ENCODE data around the gene CYB561. TPM values are rescaled to one million over a fixed set of nuclear protein-coding genes. Genes with fewer than 3 reads are reported as not detected.

Gene CYB561
- total RNA-seq, 1 experiment from 2014 or later: 20.7 TPM

DNA sequence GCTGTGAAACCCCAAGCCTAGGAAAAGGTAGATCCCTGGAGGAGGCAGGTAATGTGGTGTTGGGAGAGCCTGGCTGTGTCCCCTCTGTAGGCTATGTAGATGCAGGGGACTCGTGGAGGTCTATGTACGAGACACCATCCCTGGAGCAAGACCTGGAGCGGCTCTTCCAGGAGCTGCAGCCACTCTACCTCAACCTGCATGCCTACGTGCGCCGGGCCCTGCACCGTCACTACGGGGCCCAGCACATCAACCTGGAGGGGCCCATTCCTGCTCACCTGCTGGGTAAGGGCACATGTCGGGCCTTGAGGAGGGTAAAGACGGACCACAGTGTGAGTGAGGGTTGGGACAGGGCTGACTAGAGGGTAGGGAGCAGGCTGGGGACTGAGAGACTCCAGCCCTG lies 42.7 kb upstream of the CYB561 start:
- H3K36me3 Mint-ChIP-seq (ENCODE audit: insufficient read depth in 1 of 3, low read depth in 3 of 3): no peaks in the 10 kb centered on the region; a peak in 1 of 7 replicates
- H3K9me3 ChIP-seq (ENCODE audit: control insufficient read depth, low read depth, low read length): no peaks in the 10 kb centered on the region
- no peak overlapping the region for H3K9ac ChIP-seq (ENCODE audit: extremely low read depth, insufficient read length, low read length)
- H3K14ac ChIP-seq (ENCODE audit: insufficient read depth, low read length): no peak overlapping the region
- no peak overlapping the region for H2BK120ac ChIP-seq (ENCODE audit: low read depth, low read length, poor library complexity, severe bottlenecking)
- no peaks in the 10 kb centered on the region for H3K4me1 ChIP-seq (ENCODE audit: insufficient read depth, low read length)
- H2BK20ac ChIP-seq (ENCODE audit: low read depth, low read length, poor library complexity, severe bottlenecking): no peak overlapping the region
- no peaks in the 10 kb centered on the region for H3K27me3 ChIP-seq (ENCODE audit: insufficient read depth, low read length)
- no peak overlapping the region for H3K27ac ChIP-seq (ENCODE audit: insufficient read length, low read depth, low read length)
- no peaks in the 10 kb centered on the region for H3K79me2 ChIP-seq (ENCODE audit: insufficient read depth, low read length)
- no peak overlapping the region for H4K8ac ChIP-seq (replicated peaks; ENCODE audit: insufficient read length, low read depth, low read length)
- H3K4ac ChIP-seq (ENCODE audit: low read depth, low read length): no peak overlapping the region
- no peak overlapping the region for H3K4me2 ChIP-seq (ENCODE audit: insufficient read depth, insufficient read length, low read length)
- H2AFZ ChIP-seq (ENCODE audit: low read length): no peak overlapping the region
- no peak for DNase-seq
- H3K23ac ChIP-seq (ENCODE audit: insufficient read length, low read depth, low read length): no peak overlapping the region
- no peak overlapping the region for H2BK15ac ChIP-seq (ENCODE audit: low read depth, low read length)
- TF ChIP-seq CTCF (conservative IDR thresholded peaks at IDR 0.05): no peak
- no peak overlapping the region for H3K56ac ChIP-seq (ENCODE audit: insufficient read length, low read depth, low read length)
- no peaks in the 10 kb centered on the region; the same call in 1 of the 2 replicates for H3K27me3 Mint-ChIP-seq (ENCODE audit: low read depth)
- H3T11ph ChIP-seq (ENCODE audit: low read length): no peak overlapping the region
- no peak overlapping the region for H2BK5ac ChIP-seq (ENCODE audit: insufficient read length, low read length)
- no peak overlapping the region for H3K4me3 Mint-ChIP-seq
- H3K4me1 Mint-ChIP-seq: peaks cover 2 to 6% of the 10 kb centered on the region in 2 experiments; a peak in 3 of 4 replicates
- H3K23me2 ChIP-seq (ENCODE audit: insufficient read length, low read depth, low read length, poor library complexity, severe bottlenecking): no peaks in the 10 kb centered on the region
- no peaks in the 10 kb centered on the region for H3K79me1 ChIP-seq (ENCODE audit: insufficient read depth, low read depth, low read length, poor library complexity, severe bottlenecking)
- no peak overlapping the region for H3K18ac ChIP-seq (ENCODE audit: insufficient read length, low read depth, low read length)
- no peaks in the 10 kb centered on the region for H4K20me1 ChIP-seq (ENCODE audit: control insufficient read depth, insufficient read depth, insufficient read length)
- no CpG with 5 or more reads among the region's 10 CpGs for WGBS (ENCODE audit: extremely low coverage, insufficient read length, low lambda C conversion rate)
- no peaks in the 10 kb centered on the region for H3K9me3 Mint-ChIP-seq
- no peak overlapping the region for H4K91ac ChIP-seq (ENCODE audit: insufficient read length, low read depth, low read length)
- H2BK12ac ChIP-seq (ENCODE audit: insufficient read length, low read depth, low read length): no peak overlapping the region
- H2AK5ac ChIP-seq (ENCODE audit: insufficient read length, low read length): no peak overlapping the region
- H3K27ac Mint-ChIP-seq: no peak overlapping the region; a peak in 1 of 7 replicates
- no peak overlapping the region for H4K5ac ChIP-seq (ENCODE audit: insufficient read length, low read depth, low read length)

Measured in H9 (cell line).